DMS53 treated with DMSO at 0.1 percent for 48 hours (cell line): ENCODE data around the gene TRPV6.

Experiments
- DNase-seq: peaks from one replicate; lab custom pipeline; 2025; ENCODE audit not compliant: unreplicated experiment; lab: John Stamatoyannopoulos, UW

The TRPV6 gene

DNA sequence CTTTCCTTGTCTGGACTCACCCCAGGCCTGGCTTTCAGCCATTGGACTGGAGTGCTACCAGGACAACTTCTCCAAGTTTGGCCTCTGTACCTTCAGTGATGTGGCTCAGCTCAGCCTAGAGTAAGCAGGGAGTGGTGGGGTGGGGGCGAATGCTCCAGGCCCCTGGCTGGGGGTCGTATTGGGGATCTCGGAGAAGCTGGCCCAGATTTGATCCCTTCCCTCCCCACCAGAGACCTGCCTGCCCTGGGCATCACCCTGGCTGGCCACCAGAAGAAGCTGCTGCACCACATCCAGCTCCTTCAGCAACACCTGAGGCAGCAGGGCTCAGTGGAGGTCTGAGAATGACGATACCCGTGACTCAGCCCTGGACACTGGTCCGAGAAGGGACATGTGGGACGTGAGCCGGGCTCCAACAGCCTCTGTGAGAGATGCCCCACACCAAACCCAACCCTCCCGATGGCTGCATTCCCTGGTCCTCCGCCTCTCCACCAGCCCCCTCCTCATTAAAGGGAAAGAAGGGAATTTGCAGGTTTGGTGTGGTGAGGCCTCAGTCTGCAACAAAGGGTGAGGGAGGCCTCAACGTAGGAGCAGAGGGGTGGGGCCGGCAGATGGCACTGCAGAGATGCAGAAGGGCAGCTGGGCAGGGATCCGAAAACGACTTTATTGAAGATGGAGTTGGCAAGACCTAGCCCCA, 14.8 kb downstream of the TRPV6 start:
- no peak for DNase-seq

DNA sequence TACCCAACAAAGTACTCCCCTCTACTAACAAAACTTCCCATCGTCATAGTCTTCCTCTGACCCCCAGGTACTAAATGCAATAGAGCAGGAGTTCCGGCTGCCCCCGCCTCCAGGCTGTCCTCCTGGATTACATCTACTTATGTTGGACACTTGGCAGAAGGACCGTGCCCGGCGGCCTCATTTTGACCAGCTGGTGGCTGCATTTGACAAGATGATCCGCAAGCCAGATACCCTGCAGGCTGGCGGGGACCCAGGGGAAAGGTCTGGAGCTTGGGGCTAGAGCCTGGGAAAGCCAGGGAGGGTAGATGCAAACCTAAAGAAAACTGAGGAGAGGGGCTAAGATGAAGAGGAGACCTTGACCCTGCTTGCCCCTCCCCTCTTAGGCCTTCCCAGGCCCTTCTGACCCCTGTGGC, 15.4 kb downstream of the TRPV6 start:
- DNase-seq, result no peak

GRCh38 chr7:142869434-142869833, 16.1 kb downstream of the TRPV6 start:
- no peak for DNase-seq

DNA sequence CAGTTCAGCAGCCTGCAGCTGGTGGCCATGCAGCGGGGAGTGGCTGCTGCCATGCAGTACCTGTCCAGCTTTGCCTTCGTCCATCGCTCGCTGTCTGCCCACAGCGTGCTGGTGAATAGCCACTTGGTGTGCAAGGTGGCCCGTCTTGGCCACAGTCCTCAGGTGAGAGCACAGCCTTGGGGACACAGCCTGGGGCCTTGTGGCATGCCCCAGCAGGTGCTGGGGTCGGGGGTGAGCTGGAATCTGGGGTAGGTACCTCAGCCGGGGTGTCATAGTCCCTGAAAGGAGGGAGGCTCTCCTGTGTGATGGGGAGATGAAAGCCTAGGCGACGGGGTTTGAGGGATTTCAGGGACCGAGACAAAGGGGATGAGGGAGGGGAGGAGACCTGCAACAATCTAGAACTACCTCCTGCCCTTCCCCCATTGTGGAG, 16.5 kb downstream of the TRPV6 start:
- DNase-seq, result no peak

DNA sequence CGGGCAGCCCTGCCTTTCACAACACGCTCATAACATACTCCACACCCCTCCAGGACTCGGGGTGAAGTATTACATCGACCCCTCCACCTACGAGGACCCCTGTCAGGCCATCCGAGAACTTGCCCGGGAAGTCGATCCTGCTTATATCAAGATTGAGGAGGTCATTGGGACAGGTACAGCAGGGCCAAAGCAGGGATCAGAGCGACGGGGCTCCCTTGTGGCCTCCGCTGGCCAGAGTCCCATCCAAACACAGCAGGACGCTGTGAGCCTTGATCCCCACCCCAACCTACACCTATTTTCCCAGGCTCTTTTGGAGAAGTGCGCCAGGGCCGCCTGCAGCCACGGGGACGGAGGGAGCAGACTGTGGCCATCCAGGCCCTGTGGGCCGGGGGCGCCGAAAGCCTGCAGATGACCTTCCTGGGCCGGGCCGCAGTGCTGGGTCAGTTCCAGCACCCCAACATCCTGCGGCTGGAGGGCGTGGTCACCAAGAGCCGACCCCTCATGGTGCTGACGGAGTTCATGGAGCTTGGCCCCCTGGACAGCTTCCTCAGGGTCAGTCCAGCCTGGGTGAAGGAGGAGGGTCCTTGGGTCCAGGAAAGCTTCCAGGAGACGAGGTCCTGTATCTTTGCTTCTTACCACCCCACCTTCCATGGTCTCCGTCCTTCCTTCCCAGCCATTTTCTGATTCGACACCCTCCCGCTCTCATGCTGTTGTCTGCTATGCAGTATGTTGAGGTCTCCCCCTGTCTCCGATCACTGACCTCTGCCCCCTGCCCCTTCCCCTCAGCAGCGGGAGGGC, 17.2 kb downstream of the TRPV6 start:
- DNase-seq, result no peak

- DNase-seq, result no peak
Observed at GRCh38 chr7:142867398-142868187, 18.0 kb downstream of the TRPV6 start.

GRCh38 chr7:142867097-142867378, 18.5 kb downstream of the TRPV6 start:
- no peak for DNase-seq

- DNase-seq, result peak; percentile 2
Observed at GRCh38 chr7:142866361-142867096, 19.0 kb downstream of the TRPV6 start.

DNA sequence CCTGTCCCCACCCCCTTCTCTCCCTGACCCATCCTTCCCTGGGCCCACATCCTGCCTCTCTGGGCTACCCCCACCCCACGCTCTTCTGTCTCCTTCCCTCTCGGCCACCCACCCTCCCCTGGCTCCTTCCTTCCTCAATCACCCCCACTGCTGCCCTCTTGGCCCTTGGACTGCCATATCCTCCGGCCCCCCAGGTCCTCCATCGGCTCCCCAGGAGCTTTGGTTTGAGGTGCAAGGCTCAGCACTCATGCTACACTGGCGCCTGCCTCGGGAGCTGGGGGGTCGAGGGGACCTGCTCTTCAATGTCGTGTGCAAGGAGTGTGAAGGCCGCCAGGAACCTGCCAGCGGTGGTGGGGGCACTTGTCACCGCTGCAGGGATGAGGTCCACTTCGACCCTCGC, 19.8 kb downstream of the TRPV6 start:
- no peak for DNase-seq

- DNase-seq, result no peak
Observed at GRCh38 chr7:142864980-142865747, 20.4 kb downstream of the TRPV6 start.

GRCh38 chr7:142863891-142864685, 21.5 kb downstream of the TRPV6 start:
- DNase-seq, result no peak

GRCh38 chr7:142862786-142863400, 22.7 kb downstream of the TRPV6 start:
- no peak for DNase-seq

DNA sequence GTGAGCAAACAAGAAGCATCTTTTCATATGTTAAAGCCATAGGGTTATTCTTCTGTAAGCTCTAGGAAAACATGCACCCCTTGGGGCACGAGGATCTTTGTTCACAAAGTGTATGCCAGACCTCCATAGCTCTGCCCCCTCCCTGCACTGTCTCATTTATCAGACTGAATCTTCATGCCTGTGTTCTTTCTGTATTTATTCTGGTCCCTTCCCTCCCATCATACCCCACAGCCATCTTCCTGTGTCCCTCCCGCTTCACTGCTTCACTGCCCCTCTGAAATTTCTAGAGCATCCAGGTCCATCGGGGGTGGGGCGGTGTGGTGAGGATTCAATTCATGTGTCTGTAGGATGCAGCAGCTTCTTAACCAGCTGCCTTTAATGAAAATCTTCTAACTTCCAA, 23.2 kb downstream of the TRPV6 start:
- DNase-seq, result no peak

DNA sequence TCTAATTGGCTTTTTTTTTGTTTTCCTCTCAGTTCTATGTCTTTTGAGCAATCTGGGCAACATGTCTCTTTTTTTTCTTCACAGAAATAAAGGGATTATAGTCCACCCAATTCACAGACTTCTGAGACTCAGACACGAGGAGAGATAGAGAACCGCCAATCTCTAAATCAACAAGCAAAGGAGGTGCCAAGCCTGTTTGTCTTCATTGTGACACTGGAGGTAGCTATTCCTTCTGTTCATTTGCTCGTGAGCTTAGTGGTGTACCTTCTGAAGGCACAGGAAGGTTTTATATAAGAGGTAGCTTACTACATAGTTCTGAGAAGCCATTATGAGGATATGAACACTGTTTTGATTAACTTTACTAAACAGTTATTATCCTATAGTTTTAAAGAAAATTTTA, 24.6 kb downstream of the TRPV6 start:
- DNase-seq, result no peak

GRCh38 chr7:142859829-142860228, 25.7 kb downstream of the TRPV6 start:
- no peak for DNase-seq

DNA sequence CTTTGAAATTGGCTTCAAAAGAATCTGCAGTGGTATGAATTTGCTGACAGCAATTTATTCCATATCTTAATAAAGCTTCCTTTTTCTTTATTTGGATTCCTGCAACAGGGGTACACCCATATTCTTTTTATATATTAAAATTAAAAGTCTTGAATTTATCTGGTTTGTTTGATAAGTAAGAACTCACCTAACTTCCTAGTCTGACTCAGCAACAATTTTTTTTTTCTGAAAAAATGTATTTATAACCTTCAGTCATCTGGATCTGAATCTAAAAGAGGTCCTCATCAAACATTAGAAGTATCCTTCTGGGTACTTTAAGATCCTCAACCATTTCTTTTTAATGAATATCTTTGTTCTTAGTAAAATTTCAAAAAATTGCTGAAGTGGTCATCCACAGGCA, 26.1 kb downstream of the TRPV6 start:
- no peak for DNase-seq

DNA sequence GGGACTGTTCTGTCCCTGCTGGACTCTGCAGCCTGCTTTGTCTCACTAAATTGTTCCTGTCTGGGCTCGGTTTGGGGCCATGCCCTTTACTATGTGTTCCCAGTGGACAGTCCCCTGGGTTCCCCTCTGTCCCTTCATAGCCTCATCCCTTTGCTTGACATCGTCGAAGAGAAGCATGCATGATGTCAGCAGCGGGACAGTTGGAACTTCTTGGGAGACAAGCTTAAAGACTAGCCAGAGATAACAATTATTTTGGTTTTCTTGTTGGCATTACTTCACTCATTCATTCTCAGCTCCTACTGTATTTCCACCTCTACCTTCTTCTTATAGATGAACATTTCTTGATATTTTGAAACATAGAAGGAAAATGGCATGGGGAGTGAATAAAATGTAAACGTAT, 27.9 kb downstream of the TRPV6 start:
- no peak for DNase-seq

DNA sequence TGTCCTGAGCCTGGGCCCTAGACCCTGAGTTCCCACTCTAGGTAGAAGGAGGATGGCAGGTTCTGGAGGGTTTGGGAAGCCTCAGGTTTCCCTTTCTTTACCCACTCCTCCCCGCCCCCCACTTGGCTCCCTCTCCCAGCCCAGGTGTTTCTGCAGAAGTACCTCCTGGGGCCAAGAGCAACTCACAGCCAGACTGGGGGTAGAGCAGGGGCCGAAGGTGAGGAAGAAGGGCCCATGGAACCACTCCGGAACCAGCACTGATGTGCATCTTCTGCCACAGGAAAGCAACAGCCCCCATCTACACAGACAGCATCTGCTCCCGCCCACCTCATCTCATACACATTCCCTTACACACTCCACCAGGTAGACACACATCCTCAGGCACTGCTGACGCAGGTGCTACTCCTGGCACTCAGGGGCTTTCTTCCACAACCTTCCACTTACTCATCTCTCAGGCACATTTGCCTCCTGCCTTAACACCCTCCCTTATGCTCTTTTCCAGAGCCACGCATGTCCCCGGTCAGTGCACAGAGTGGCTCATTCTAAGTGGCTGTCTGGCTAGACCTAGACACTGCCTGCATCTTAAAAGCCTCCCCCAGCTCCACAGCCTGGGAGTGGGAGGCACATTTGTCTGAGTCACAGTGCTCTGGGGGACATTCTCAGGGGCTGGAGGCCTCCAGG, 28.8 kb downstream of the TRPV6 start:
- no peak for DNase-seq
